NCI-H2227 (cell line): Measurements from ENCODE around the gene ADAMTS17.

ENCODE experiments used
- DNase-seq: peaks from one replicate; lab custom pipeline; 2025; ENCODE audit not compliant: unreplicated experiment; lab: John Stamatoyannopoulos, UW

Gene ADAMTS17

DNA sequence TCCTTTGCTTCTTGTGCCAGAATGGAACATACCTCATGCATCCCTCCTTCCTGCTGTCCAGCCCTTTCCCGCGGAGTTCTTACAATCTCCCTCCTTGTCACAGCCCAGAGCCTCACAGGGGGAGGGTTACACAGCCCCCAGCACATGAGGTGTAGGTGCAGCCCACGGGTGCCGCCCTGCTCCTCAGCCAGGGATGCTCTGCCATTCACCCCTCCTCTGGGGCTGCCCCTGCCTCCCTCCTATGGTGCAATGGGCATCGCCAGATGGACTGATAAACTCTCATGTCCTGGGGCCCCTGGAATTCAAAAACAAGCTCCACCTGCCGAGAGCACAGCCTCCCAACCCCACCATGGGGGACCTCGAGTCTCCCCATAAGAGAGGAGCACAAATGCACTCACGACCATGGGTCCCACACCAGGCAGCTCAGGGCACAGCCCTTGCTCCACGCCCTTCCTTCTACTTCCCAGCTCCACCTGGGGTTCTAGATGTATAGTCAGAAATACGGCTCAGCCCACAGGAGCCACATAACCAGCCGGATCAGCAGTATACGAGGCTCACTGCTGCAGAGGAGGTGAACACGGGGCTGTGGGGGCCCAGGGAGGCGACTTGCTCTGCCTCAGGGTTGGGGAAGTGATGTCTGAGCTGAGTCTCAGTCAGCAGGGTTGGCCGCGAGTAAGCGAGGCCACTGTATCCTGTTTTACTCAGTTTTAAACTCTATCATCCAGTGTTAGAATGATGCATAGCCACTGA lies 338.8 kb downstream of the ADAMTS17 start:
- DNase-seq: no peak

DNA sequence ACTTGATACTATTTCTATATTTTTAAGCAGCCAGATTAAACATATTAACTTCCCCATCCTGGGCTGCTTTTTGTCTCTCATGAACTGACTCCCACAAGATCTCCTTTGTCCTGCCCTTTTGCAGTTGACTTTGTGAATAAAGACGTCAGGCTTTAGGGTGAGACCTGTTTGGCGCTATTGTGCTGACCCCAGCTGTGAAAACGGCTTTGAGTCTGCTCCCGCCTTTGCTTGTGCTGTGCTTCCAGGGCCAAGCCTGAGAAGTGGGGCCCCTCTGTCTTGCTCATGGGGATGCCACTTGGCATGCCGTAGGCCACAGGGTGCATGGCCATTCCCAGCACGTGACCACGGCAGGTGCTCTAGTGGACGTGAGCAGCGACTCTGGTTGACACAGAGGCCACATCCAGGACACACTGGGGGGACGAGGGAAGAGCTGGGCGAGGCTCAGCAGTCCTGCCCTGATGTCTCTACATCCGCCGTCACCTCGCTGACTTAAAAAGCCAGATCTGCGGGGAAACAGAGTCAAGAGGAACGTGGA lies 339.6 kb downstream of the ADAMTS17 start:
- DNase-seq: no peak

DNA sequence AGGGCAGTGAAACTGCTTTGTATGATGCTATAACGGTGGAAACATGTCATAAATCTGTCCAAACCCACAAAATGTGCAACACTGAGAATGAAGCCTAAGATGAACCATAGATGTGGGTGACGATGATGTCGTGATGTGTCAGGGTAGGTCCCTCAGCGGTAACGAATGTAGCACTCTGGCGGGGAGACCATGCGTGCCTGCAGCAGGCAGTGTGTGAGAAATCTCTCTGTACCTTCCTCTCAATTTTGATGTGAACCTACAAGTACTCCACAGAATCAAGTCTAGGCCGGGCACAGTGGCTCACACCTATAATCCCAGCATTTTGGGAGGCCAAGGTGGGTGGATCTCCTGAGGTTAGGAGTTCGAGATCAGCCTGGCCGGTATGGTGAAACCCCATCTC lies 340.4 kb downstream of the ADAMTS17 start:
- DNase-seq: no peak

DNA sequence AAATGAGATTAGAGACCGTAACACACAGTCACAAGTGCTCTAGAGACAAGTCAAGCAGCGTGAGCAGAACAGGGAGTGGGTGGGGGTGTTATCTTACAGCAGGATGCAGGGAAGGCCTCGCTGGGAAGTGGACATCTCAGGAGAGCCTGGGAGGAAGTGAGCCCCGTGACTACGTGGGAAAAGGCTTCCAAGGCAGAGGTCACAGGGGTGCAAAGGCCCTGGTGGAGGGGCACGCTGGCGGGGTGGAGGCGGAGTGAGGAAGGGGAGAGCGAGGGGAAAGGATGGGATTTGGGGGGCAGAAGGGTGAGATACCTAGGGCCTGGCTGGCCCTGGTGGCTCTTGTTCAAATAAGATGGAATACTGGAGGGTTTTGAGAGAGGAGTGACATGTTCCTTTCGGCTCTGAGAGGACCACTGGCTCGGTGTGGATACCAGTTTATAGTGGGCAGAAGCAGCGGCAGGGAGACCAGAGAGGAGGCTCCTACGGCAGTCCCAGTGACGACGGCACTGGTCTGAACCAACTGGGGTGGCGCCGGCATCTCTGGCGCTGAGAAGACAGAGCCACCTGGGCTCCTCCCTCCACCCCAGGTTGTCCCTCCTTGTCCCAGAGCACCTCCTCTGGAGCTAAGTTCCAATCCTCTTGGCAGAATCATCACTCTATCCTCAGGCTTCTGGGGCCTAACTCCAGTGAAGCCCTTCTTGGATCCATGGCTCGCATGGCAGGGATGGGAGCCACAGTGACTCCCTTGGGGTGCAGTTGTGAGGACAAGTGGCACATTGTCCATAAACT lies 342.3 kb downstream of the ADAMTS17 start:
- no peak for DNase-seq

DNA sequence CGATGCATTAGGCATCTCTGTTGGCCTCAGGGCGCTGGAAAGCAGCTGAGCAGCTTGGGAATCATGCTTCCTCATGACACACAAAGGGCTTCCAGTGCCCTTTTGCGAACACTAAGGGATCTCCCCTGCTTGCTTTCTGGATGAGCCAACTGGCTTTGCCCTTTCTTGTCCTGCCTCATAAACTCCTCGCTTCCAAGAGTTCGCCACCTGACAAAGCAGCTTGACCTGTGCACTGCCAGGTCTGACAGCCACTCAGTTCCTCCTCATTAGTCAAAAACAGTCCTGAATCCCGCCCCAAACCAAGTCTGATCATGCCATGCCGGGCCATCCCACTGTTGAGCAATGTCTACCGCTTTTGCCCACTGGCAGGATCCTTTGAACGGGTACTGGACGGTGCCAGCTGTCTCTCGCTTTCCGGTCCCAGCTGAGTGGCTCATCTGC lies 343.1 kb downstream of the ADAMTS17 start:
- DNase-seq: no peak

DNA sequence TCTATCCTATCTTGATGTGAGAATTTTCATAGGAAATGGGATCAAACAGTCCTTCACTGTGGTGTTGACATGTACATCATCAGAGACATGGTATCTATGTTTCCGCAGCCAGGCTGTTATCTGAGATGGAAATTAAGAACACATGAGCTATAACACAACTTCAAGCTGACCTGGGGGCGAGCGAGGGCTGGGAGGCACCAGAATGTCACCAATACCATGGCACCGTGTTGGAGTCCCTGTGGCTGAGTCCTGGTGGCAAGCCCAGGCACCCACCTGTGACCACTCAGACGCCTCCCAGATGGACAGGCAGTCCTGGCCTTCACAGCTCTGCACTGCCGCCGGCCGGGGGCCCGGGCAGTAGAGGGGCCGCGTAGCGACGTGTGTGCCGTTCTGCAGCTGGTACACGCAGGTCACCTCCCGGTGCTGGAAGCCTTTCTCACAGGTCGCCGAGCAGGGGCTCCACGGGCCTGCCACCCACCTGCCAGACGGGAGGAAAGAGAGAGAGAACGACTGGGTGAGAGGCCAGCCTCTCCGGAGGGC lies 344.6 kb downstream of the ADAMTS17 start:
- DNase-seq: no peak

DNA sequence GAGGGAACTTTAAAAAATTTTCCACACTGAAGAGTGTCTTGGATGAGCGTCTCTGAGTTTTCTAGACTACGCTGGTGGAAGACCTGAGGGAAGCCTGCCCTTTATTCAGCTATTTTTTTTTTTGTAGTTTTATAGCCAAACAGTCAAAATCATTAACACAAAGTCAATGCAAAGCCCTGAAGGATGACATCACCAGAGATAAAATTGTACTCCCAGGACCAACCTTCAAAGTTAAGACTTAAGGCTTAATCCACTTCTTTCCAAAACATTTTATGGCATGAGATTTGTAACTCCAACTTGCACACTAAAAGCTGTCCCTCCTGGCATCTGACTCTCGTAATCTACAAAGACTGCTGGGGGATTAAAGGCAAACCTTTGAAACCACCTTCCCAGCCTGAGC lies 345.1 kb downstream of the ADAMTS17 start:
- DNase-seq: no peak

DNA sequence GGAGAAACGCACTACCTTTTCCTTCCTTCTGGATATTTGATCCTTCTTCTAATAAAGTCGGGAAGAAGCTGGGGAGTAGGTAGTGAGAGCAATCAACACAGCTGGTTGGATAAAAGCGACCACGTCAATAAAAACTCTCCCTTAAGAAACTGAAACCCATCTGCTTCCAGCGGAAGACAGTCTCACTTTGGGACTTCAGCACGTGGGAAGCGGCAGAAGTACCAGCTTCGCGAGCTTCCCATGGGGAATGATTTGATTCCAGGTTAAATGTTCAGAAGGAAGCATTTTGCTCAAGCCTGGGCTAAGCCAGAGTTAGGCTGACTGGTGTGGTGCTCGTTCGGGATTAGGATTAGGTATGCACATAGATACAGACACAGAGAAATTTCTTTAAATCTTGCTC lies 346.2 kb downstream of the ADAMTS17 start:
- no peak for DNase-seq

DNA sequence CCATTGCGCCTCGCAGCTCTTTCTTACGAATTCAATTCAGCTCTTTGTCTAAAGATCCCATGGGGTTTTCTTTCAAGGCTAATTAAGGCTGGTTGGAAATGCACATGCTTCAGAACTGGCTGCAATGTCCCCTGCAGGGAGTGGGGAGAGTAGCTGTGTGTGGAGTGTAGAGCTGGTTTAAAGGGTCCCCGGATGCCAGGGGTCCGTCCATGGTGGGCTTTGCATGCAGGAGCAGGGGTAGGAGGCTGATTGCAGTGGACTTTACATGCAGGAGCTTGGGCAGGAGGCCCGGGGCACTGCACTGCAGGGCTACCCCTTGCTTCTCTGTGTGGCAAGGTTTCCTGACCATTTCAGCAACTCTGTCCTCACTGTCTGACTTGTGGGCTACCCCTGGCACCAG lies 346.9 kb downstream of the ADAMTS17 start:
- no peak for DNase-seq

DNA sequence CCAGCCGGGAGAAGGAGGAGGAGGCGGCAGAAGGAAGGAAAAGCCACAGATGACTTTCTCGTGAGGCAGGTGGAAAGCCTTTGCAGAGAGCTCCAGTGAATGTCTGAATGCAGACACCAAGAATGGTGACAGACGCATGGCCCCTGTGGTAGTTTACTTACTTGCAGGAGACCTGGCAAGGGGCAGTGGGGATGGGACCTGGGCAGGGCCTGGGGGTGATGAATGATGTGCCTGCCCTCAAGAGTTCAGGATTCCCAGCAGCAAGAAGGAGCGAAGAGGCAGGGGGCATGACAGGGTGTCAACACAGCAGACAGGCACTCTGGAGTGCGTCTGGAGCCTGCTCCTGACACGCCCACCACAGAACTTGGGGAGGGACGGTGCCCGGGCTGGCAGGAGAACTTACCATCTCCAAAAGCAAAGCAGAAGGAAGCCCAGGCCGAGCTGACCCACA lies 348.1 kb downstream of the ADAMTS17 start:
- no peak for DNase-seq

DNA sequence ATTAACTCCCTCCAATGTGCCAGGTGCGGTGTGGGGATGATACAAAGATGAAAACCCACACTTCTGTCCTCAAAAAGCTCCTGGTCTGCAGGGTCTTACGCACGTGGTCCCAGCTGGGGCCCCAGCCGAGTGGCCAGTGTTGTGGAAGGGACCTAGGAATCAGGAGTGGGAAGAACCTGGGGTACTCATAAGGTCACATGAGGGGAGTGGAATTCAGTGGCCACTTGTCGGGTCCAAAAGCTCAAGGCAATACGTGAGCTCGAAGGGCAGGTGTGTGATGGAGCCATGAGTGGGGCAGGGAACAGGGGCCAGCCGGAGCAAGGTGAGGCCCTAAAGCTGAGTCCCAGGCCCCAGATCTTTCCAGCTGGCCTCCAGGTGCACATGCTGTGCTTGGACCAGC lies 348.5 kb downstream of the ADAMTS17 start:
- no peak for DNase-seq

DNA sequence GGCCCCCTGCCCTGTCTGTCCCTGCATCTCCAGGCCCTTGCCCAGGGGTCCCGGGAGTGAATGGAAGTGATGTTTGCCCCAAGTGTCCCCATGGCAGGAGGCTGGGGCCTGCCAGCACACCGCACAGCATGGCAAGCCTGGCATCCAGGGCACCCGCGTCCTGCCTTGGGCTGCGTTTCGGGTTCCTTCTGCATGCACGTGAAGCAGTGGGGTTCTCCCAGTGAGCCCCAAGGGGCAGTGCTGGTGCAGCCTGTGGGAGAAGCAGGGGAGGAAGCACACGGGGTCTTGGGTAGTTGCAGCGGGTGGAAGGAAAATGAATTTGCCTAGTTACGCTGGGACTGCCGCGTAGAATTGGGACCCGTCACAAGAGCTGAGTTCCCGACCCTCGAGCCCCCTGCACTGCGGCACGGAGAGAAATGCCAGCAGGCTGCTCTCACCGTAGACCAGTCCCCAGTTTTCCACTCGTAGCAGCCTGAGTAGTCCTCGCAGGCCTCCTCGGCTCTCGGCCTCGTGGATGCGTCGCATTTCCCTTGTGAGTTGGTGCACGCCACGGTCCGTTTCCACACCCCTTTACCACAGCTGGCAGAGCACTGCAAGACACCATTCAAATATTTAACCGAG lies 349.1 kb downstream of the ADAMTS17 start:
- no peak for DNase-seq

DNA sequence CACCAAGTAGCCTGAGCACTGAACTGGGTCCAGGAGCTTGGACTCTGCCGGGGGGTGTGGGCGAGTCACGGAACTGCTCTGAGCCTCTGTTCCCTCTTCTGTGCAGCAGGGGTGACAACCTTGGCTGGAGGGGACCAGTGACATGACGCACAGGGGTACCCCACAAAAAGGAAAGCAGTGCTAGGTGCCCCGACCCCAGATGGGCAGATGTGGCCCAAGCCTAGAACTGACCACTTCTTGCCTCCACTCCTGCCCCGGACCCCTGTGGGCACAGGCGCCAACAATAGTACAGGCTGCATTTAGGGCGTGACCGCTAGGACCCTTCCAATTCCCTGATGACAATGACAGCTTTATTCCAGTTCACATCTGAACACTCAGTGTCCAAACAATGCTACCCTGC lies 352.7 kb downstream of the ADAMTS17 start:
- DNase-seq: no peak

DNA sequence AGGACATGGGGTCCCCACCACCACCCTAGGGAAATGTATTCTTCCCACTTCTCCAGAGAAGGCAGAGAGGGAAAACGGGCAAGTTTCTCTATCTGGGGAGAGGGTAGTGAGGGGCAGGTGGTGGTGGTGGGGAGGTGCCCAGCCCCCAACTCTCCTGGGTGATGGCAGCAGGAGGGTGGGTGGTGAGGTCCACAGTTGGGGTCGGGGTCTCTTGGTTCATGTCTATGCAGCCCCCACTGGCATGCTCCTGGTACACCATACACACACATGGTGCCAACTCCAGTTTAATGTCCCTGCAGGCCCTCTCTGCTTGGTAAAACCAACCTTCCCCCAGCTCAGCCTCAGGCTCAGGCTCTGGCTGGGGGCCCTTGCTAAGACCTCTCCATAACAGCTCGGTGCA lies 354.1 kb downstream of the ADAMTS17 start:
- DNase-seq: no peak

DNA sequence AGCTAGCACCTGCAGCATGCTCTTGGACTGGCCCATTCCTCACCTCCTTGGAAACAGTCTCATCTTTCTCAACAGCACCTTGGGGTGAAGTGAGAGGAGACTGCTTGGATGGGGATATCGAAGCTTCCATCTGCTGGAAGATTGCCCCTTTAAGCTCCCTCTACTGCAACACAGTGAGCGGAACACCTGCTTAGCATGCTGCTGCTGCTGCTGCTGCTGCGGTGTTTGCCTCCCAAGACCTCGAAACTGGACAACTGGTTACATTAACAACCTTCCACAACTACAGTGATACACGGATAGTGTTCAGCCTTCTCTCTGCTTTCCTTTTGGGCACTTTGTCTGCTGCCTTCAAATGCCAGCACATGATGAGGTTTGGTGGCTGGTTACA lies 354.7 kb downstream of the ADAMTS17 start:
- no peak for DNase-seq

DNA sequence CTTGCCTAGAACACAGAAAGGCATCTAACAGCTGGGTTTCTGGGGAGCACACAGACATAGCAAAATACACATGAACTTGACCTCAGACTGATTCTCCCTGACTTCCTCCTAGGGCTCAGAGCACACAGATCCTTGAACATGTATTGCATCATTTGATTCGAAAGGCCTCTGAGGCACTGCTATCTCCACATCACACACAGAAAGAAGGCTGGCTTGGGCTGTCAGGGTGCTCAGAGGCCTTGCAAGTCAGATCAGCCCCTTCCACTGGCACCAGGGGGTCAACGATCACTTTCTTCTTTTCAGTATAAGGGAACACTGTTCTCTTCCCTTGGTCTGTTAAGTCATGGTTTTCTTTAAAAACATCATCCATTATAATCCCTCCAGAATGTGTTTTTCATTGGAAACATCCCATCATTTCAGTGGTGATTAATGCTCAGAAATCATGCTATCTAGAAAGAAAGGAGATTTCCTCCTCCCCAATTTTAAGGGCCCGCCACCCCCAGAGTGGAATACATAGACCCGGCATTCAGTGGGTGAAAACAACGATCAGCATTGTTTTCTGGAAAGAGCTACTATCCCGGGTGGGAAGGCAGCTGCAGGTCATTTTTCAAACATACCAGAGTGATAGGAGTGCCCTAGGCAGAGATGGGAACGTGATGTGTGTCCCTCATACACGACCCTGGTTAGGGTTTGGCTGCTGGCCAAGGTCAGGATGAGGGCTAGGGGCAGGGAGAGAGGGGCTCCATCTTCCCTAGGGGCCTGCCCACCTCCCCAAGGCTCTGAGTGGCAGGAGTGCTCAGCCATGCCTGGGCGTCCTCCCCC lies 355.3 kb downstream of the ADAMTS17 start:
- no peak for DNase-seq

DNA sequence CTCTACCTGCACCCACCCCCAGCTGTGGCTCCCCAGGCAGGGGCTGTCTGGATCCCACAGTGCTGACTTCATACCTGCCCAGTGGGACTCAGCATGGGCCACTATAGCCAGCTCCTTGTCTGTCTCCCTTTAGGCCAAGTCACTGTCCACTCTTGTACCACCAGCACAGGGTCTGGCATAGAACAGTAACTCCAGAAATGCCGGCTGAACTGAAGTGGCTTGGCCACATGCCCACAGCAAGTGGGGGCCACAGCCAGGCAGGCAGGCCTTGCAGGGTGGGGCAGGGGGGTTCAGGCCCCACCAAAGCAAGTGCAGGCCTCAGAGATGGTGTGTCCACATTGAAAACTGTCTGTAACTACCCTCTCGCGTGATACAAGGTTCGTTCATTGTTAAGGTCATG lies 355.9 kb downstream of the ADAMTS17 start:
- no peak for DNase-seq

DNA sequence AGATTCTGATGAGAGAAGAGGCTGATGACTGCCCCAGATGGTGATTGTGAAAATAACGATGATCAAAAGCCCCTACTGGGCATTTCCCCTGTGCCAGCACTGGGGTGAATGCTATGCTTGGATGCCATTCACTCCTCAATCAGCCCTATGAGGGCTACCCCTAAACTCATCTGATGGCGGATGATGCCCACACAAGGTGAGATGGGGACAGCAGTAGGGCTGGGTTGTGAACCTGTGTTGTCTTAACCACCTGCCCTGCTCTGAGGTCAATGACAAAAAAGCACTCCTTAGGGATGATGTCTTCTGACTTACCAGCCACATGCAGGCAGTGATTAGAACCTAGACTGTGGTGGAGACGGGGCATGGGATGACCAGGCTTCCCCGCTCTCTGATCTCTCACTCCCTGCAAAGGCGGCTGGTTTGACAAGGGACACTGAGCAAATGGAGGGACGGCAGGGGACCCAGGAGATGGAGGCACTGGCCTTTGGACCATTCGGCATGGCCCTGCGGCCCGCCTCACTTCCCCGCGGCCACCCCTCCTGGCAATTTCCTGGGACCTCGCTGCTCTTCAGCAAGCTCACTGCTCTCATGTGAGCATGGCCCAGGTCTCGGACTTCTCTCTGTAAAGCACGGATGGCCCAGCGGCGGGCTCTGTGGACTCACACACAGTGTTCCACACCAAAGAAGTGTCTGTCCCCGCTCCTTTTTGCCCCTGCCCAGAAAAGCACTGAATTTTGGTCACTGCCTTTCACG lies 357.1 kb downstream of the ADAMTS17 start:
- no peak for DNase-seq

DNA sequence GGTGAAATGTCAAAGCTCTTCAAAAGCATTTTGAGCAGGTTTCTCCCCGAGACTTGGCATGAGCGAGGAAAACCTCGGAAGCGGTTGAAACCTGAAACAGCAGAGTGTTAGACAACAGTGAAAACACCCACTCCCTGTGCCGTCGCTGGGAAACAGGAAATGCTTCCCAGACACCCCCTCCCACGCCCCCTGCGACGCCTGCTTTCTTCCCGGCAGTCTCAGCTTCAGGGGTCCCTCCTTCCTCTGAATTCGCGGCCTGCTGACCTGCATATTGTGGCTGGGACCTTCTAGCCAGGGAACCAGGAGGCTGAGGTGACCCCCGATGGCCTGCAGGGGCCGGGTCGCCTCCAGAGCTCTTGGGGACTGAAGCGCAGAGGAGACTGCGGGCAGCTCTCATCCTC lies 357.9 kb downstream of the ADAMTS17 start:
- no peak for DNase-seq
